Fibroblast of skin of scalp (primary cell): ENCODE measurements around the gene MMP10. TPM values are rescaled to one million over a fixed set of nuclear protein-coding genes. Genes with fewer than 3 reads are reported as not detected.
A peak's percentile ranks its signal among the peaks of the same experiment; 100 is the strongest.

Experiments used
- DNase-seq: peaks from one replicate; pipeline ENCODE4 v3.0.0-alpha.2; 2013
- polyA plus RNA-seq, 2 experiments: library from polyadenylated mRNA; unstranded; fragments of 120-200 nt; gene quantifications; one replicate each; pipeline ENCODE4 v1.2.1, GENCODE V29; 2013; ENCODE audit not compliant: insufficient read length in 2 of 2

MMP10 gene
- not detected for polyA plus RNA-seq (2013, experiment 1 of 2; ENCODE audit: insufficient read length)
- 0.11 TPM for polyA plus RNA-seq (2013, experiment 2 of 2; ENCODE audit: insufficient read length)

GRCh38 chr11:102780491-102780918 is at the start of gene MMP10:
TSS of gene MMP10 (minus strand) at chr11:102780628. CDS start at chr11:102780591, 37 bp downstream.
- peak; percentile 74 for DNase-seq

GRCh38 chr11:102829316-102830000 is 49.0 kb upstream of the MMP10 start:
- DNase-seq, result no peak

DNA sequence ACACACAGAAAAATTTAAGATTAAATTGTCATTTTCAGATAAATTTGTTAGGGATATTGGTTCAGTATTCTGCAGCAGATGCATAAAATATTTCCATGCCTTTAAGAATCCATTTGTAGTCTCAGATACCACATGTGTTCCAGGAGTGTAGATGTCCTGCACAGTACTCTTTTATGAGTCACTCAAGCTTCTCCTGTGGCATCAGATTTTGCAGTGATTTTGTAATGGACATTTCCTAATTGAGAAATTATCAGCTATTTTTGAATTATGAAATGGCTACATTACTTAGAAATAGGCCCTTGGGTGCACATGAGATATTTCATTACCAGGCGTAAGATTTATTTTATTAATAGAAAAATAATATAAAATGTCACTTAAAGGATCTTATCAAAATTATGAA is 44.1 kb upstream of the MMP10 start:
- no peak for DNase-seq

DNA sequence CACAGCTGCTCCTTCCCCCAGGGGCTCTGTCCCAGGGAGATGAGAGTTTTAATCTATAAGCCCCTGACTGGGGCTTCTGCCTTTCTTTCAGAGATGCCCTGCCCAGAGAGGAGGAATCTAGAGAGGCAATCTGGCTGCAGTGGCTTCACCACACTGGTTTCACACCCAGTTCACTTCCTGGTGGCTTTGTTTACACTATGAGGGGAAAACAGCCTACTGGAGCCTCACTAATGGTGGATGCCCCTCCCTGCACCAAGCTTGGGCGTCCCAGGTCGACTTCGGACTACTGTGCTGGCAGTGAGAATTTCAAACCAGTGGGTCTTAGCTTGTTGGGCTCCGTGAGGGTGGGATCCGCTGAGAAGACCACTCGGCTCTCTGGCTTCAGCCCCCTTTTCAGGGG is 39.1 kb upstream of the MMP10 start:
- DNase-seq, result no peak

DNA sequence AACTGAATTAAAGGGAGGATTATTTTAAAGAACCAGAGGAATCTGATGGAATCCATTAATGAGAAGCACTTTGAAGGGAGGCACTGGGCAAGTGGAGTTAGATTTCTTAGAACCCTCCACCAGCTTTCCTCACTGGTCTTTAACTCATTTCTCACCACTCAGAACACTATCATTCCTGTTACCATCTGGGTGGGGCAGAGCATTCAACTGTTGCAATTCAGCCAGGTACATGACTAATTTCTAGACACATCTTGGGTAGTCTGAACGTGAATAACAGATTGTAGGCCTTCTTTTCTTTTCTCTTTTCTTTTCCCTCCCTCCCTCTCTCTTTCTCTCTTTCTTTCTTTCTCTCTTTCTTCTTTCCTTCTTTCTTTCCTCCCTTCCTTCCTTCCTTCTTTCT is 33.1 kb upstream of the MMP10 start:
- DNase-seq, result no peak

DNA sequence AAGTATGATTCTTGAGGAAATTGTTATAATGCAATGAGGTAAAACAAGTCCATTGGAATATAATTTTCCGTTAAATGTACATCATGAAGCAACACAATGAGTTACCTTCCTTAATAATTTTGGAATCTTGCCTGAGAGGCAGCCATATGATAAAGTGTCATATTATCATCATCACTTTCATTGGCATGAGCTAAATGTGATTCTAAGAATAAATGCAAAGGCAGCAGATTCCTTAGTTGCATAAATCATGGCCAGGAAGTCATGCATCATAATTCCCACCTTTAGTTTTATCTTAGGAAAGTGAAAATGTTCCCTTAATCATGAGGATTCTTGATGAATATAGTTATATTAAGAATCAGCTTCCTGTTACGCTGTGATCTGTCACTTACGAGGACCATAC is 31.8 kb upstream of the MMP10 start:
- no peak for DNase-seq

DNA sequence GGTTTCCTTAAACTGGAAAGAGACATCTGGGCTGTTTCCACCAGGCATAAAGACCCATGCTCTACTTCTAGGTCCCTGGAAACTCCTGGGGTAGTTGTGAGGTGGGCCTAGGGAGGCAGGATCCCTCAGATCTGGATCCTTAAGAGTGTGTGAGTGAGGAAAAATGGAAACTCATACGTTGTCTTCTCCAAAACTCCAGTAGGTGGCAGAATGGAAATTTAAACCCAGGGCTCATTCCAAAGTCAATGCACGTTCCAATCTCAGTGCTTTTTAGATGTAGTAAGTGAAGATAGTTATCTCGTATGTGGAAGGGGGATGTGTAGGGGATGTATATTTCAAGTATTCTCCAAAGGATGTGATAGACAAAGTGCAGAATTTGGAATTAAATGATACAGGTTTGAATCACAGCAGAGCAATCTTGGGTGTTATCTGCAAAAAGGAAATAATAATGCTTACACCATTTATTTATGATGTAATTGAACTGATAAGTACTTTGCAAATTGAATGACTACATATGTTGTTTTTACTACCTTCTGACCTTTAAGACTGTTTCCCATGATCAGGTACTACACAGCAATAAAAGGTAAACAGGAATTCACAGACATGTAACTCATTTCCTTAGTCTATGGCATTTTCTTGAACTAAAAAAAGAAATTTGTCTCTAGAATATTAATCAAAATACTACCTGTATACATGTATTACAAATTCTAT is 30.7 kb upstream of the MMP10 start:
- peak; percentile 47 for DNase-seq

DNA sequence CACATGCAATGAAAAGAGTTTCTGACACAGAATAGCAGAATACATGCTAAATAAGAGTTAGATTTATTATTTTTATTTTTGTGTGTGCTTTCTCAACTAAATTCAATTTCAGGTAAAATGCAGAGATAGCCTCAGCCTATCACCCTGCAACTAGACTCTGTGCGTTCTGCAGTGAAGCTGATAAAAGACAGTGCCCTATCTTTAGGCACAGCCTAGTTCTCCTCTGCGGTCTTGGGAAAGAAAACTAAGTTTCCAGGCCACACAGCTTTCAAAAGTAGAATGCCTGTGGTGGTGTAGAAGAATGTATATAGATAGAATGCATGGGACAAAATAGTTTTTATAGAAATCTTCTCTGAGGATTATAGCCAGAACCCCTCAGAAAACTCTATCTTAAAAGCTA is 29.5 kb upstream of the MMP10 start:
- DNase-seq, result no peak

- no peak for DNase-seq
Observed at GRCh38 chr11:102807921-102808320, 27.5 kb upstream of the MMP10 start.

GRCh38 chr11:102806296-102806695 is 25.9 kb upstream of the MMP10 start:
- DNase-seq, result peak; percentile 74

GRCh38 chr11:102802341-102802740 is 21.9 kb upstream of the MMP10 start:
- peak; percentile 97 for DNase-seq

DNA sequence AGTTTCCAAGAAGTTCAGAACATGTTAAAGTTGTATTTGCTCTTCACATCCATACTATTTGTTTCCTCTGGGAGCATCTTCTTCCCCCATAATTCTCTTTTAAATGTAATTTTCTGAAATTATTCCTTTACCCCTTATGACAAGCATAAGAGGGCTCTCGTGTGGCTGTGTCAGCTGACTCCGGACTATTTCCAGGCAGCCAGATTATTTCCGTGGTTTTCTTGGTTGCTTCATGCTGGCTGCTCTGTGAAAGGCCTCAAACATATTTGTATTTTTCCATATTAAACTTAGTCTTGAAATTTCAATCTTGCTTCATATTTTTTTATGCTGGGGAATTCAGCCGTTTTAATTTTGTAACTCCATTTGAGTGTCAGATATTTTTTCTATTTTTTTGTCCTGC is 20.3 kb upstream of the MMP10 start:
- DNase-seq, result peak; percentile 42

GRCh38 chr11:102799681-102800340 is 19.4 kb upstream of the MMP10 start:
- DNase-seq, result peak; percentile 24

GRCh38 chr11:102798012-102798746 is 17.8 kb upstream of the MMP10 start, which contains the start of gene MMP1:
TSS of gene MMP1 (minus strand) at chr11:102798160. CDS start at chr11:102798092, 68 bp downstream.
- DNase-seq, result peak; percentile 71

DNA sequence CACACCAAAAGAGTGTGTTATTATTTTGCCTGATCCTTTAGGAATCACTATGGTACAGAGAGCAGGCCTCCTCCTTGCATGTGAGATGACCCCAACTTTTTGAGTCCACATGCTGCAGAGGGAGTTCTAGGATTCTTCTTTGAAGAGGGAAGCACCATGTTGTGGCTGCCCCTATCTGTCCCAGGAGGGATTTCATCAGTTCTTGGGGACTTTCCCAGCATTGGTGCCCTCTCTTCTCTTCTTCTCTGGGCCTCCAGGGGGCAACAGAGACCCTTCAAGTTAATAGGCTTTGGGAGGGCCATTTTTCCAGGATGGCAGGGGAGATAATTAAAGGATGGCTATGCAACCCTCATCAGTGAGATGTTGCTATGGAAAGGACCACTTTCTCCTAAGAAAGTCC is 14.0 kb upstream of the MMP10 start:
- DNase-seq, result peak; percentile 68

DNA sequence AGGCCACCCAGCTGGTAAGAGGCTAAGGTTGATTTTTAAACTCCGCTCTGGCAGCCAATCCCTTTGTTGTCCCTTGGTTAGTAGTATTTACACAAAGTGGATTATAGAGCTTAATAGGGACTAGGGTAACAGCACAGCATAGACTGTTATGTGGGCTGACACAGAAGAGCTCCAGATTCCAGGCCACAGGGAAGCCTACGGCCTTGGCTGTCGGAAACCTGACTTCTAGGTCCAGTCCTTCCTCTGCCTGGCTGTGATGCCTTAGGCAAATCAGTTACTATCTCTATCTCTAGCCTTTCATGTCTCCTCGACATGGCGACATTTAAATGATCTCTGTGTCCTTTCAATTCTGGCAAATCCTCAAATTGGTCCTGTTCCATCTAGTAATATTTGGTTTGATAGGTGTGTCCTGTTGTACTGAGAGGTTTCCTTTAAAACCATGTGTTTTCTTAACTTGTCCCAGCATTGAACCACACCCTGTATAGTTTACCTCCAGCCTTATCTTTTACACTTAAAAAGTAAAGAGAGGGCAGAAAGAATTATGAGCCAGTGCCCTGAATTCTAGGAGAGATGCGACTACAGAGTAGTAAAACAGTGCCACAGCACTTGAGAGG is 13.4 kb upstream of the MMP10 start:
- DNase-seq, result no peak

- no peak for DNase-seq
Observed at GRCh38 chr11:102792604-102793003, 12.2 kb upstream of the MMP10 start.

DNA sequence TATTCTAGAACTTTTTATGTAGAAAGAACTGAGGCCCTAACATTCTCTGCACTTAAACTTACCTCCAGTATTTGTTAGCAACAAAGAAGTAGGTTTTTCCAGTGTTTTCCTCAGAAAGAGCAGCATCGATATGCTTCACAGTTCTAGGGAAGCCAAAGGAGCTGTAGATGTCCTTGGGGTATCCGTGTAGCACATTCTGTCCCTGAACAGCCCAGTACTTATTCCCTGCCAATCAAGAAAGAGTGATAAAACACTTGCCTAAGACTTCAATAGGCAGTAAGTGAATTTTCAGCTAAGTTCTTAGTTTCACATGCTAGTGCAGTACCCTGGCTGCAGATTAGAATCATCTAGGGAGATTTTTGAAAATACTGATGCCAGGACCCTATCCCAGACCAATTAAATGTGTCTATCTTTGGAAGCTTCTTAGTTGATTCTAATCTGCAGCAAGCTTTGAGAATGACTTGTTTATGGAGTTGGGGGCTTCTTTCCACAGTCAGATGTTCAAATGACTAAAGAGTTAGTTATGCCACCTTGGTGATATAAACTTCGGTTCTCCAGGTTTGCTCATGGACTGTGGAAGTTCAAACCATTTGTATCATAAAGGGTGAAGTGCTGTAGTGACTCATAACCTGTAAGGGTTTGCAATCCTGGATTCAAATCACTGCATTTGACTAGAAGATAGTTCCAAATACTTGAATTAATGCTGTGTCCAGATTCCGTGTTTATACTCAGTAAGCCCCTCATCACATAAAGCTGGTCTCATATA is 11.0 kb upstream of the MMP10 start:
- DNase-seq, result no peak

- no peak for DNase-seq
Observed at GRCh38 chr11:102788334-102788995, 8.0 kb upstream of the MMP10 start.

GRCh38 chr11:102784380-102784779 is 4.0 kb upstream of the MMP10 start:
- no peak for DNase-seq

GRCh38 chr11:102783720-102784119 is 3.3 kb upstream of the MMP10 start:
- DNase-seq, result no peak
